Gastrocnemius medialis (tissue), 4 donors: ENCODE measurements around the gene FAM98C. TPM values are rescaled to one million over a fixed set of nuclear protein-coding genes. Genes with fewer than 3 reads are reported as not detected.

ENCODE experiments used
- ATAC-seq, 2 donors: fragments of 150-250 bp; one replicate each; pipeline ENCODE4 v1.9.1; 2016
- DNase-seq, 2 donors: peaks; one replicate each; pipeline ENCODE4 v3.0.0-alpha.2; 2019
- H3K27ac ChIP-seq, 4 donors: fragments of 200-600 bp; sonication (generic); 1 replicate in 1 of 4; 2 replicates in 3 of 4; pipeline ENCODE4 v1.5.1; 2016 to 2018; ENCODE audit warnings: mild to moderate bottlenecking in 2 of 4, moderate library complexity in 1 of 4
- H3K27me3 ChIP-seq, 3 donors: fragments of 200-600 bp; sonication (generic) in 2 of 3; 1 replicate in 1 of 3; 2 replicates in 2 of 3; pipeline versions ENCODE4 v1.5.1 to v1.6.0; 2016 to 2019; ENCODE audit warnings: mild to moderate bottlenecking in 1 of 3, moderate library complexity in 1 of 3
- H3K36me3 ChIP-seq, 2 donors: fragments of 200-600 bp; sonication (generic) in 1 of 2; one replicate each; pipeline ENCODE4 v1.5.1; 2017 to 2018
- H3K4me1 ChIP-seq, 2 donors: fragments of 200-600 bp; sonication (generic) in 1 of 2; one replicate each; pipeline ENCODE4 v1.5.1; 2016 to 2017; ENCODE audit warnings: mild to moderate bottlenecking in 2 of 2
- H3K4me3 ChIP-seq, 4 donors: fragments of 200-600 bp; sonication (generic) in 3 of 4; 1 replicate in 1 of 4; 2 replicates in 3 of 4; pipeline ENCODE4 v1.5.1; 2016 to 2019; ENCODE audit warnings: mild to moderate bottlenecking in 2 of 4
- H3K9me3 ChIP-seq, 3 donors: fragments of 200-600 bp; sonication (generic) in 2 of 3; 1 replicate in 1 of 3; 2 replicates in 2 of 3; pipeline ENCODE4 v1.5.1; 2016 to 2019
- POLR2A ChIP-seq, 2 donors: fragments of 450-650 bp; IDR thresholded peaks; one replicate each; pipeline ENCODE4 v1.6.1; 2017; ENCODE audit warnings: antibody characterized with exemption in 2 of 2, mild to moderate bottlenecking in 2 of 2, moderate library complexity in 2 of 2
- in situ Hi-C, 4 donors: fragments of 200-750 bp; cut with MboI; loops; one replicate each; pipeline versions ENCODE4 v1.15.0 to v1.8.0; 2017; ENCODE audit warnings: low sequenced_read_pairs in 4 of 4
- intact Hi-C: fragments of 100-400 bp; cut with DNase I; formaldehyde crosslinking; loops from one replicate; pipeline ENCODE4 v1.15.1; 2023; ENCODE audit warnings: low total_unique reads
- total RNA-seq, 4 donors: library from RNA; depleted of rRNA; stranded (reverse); fragments of >200 nt; gene quantifications; one replicate each; pipeline versions ENCODE4 v1.1.0 to v1.2.3, GENCODE V29; 2016
- TF ChIP-seq, protein P1 (sequence below), 5 experiments: fragments of 450-650 bp in 3 of 5; fragments of 200-600 bp in 2 of 5; sonication (generic) in 2 of 5; IDR thresholded peaks in 4 of 5; conservative IDR thresholded peaks in 1 of 5; 1 replicate in 4 of 5; 2 replicates in 1 of 5; pipeline ENCODE4 v1.5.1; 2016 to 2019; ENCODE audit warnings: antibody characterized with exemption in 5 of 5, mild to moderate bottlenecking in 3 of 5, moderate library complexity in 3 of 5

Gene FAM98C
- total RNA-seq, 4 donors from 2014 or later, result 1.9 to 17.4 (median 3.3) TPM

- intact Hi-C loops, result no loop called here
Observed at GRCh38 chr19:38399081-38399480, 3.8 kb upstream of the FAM98C start.

GRCh38 chr19:38399537-38399936 lies 3.4 kb upstream of the FAM98C start:
- H3K27me3 ChIP-seq, result peaks cover 35 to 49% (median 45%) of the 10 kb centered on the region in 3 donors
- intact Hi-C loops, result no loop called here
- no peak for ATAC-seq
- in situ Hi-C loops, result loop anchor here in 1 of 4 donors (25.0 kb wide), 1 partner anchor 438 kb away; the partner anchor contains the start of genes ECH1 and HNRNPL
- H3K4me1 ChIP-seq, result peaks cover 0 to 9% of the 10 kb centered on the region in 2 donors
- no peak overlapping the region for H3K27ac ChIP-seq
- TF ChIP-seq, protein P1, sequence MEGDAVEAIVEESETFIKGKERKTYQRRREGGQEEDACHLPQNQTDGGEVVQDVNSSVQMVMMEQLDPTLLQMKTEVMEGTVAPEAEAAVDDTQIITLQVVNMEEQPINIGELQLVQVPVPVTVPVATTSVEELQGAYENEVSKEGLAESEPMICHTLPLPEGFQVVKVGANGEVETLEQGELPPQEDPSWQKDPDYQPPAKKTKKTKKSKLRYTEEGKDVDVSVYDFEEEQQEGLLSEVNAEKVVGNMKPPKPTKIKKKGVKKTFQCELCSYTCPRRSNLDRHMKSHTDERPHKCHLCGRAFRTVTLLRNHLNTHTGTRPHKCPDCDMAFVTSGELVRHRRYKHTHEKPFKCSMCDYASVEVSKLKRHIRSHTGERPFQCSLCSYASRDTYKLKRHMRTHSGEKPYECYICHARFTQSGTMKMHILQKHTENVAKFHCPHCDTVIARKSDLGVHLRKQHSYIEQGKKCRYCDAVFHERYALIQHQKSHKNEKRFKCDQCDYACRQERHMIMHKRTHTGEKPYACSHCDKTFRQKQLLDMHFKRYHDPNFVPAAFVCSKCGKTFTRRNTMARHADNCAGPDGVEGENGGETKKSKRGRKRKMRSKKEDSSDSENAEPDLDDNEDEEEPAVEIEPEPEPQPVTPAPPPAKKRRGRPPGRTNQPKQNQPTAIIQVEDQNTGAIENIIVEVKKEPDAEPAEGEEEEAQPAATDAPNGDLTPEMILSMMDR (IDR thresholded peaks at IDR 0.05 in 4 of 5, conservative IDR thresholded peaks at IDR 0.05 in 1 of 5), result no peak
- no peak for TF ChIP-seq POLR2A (IDR thresholded peaks at IDR 0.05)
- H3K4me3 ChIP-seq, result no peak overlapping the region
- no peaks in the 10 kb centered on the region for H3K9me3 ChIP-seq
- H3K36me3 ChIP-seq, result no peaks in the 10 kb centered on the region
- DNase-seq, result no peak

More at GRCh38 chr19:38399081-38399480, 3.8 kb upstream of the FAM98C start:
- H3K9me3 ChIP-seq, result no peaks in the 10 kb centered on the region
- peaks cover 0 to 8% of the 10 kb centered on the region in 2 donors for H3K4me1 ChIP-seq
- no peak for ATAC-seq
- H3K27me3 ChIP-seq, result peaks cover 40 to 53% (median 50%) of the 10 kb centered on the region in 3 donors
- H3K36me3 ChIP-seq, result no peaks in the 10 kb centered on the region
- TF ChIP-seq, protein P1 (IDR thresholded peaks at IDR 0.05 in 4 of 5, conservative IDR thresholded peaks at IDR 0.05 in 1 of 5), result no peak
- TF ChIP-seq POLR2A (IDR thresholded peaks at IDR 0.05), result no peak
- no peak for DNase-seq
- in situ Hi-C loops, result loop anchor here in 1 of 4 donors (25.0 kb wide), 1 partner anchor 438 kb away; the partner anchor contains the start of genes ECH1 and HNRNPL
- no peak overlapping the region for H3K4me3 ChIP-seq
- no peak overlapping the region for H3K27ac ChIP-seq

DNA sequence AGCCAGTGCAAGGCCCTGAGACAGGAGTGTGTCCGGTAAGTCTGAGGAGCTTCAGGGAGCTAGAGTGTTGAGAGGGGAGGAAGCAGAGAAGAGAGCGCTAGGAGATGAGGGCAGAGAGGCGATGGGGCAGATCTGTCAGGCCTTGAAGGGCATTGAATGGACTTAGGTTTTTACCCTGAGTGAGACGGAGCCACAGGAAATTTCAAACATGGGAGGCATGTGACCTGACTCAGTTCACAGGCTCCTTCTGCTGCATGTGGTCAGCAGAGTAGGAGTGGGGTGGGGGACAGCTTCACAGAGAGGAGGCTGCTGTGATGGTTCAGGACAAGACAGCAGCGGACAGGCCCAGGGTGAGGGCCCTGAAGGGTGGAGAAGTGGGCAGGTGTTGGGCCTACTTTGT lies 2.5 kb upstream of the FAM98C start:
- TF ChIP-seq POLR2A (IDR thresholded peaks at IDR 0.05), result no peak
- TF ChIP-seq, protein P1 (IDR thresholded peaks at IDR 0.05 in 4 of 5, conservative IDR thresholded peaks at IDR 0.05 in 1 of 5), result no peak
- intact Hi-C loops, result loop anchor here (5.0 to 10.0 kb wide), 3 partner anchors 54 to 532 kb away; partner anchors contain the start of genes EIF3K, MAP4K1, MRPS12 and SARS2
- DNase-seq (no peak), ATAC-seq (no peak)
- Histone ChIP-seq H3K36me3 (no peaks in the 10 kb centered on the region), H3K9me3 (no peaks in the 10 kb centered on the region), H3K4me1 (peaks cover 0 to 9% of the 10 kb centered on the region in 2 donors), H3K27ac (no peak overlapping the region), H3K27me3 (peaks cover 27 to 41% (median 37%) of the 10 kb centered on the region in 3 donors), H3K4me3 (no peak overlapping the region)
- in situ Hi-C loops, result loop anchor here in 3 of 4 donors (10.0 kb wide), 2 partner anchors 234 to 524 kb away; no protein-coding TSS in a partner anchor

DNA sequence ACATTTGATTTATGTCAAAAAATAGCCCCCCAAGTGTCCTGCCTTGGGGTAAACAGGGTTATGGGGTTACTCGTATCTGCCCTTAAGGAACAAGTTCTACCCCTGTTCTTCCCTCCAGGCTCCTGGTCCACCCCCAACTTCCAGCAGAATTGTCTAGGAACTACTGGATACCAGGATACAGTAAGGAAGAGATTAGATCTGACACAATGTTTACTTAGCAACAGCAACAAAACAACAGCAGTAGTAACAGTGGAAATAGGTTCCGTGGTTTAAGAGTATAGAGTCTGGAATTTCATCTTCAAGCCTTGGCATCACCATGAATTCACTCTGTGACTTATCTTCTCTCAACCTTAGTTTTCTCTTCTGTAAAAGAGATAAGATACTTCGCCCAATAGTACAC lies 1.7 kb upstream of the FAM98C start:
- H3K27me3 ChIP-seq, result peaks cover 26 to 36% (median 30%) of the 10 kb centered on the region in 3 donors
- no peaks in the 10 kb centered on the region for H3K9me3 ChIP-seq
- no peak overlapping the region for H3K4me3 ChIP-seq
- H3K27ac ChIP-seq, result no peak overlapping the region
- in situ Hi-C loops, result loop anchor here in 3 of 4 donors (10.0 kb wide), 2 partner anchors 234 to 524 kb away; no protein-coding TSS in a partner anchor
- TF ChIP-seq, protein P1 (IDR thresholded peaks at IDR 0.05 in 4 of 5, conservative IDR thresholded peaks at IDR 0.05 in 1 of 5), result no peak
- TF ChIP-seq POLR2A (IDR thresholded peaks at IDR 0.05), result no peak
- no peak for DNase-seq
- H3K4me1 ChIP-seq, result peaks cover 0 to 9% of the 10 kb centered on the region in 2 donors
- intact Hi-C loops, result loop anchor here (5.0 to 10.0 kb wide), 3 partner anchors 54 to 531 kb away; partner anchors contain the start of genes EIF3K, MAP4K1, MRPS12 and SARS2
- ATAC-seq, result no peak
- H3K36me3 ChIP-seq, result no peaks in the 10 kb centered on the region
